GM12878 (cell line): ENCODE results near the gene UNC5CL. TPM values are rescaled to one million over a fixed set of nuclear protein-coding genes. Genes with fewer than 3 reads are reported as not detected.
A peak's percentile ranks its signal among the peaks of the same experiment; 100 is the strongest.

Experiments
- BCL3 ChIP-seq: IDR thresholded peaks from 2 replicates; pipeline ENCODE4 v1.6.1; 2011; ENCODE audit warnings: borderline replicate concordance, low read depth, mild to moderate bottlenecking, moderate library complexity, low read length; ENCODE audit not compliant: insufficient read depth, poor library complexity, severe bottlenecking
- CEBPZ ChIP-seq: fragments of 150-350 bp; IDR thresholded peaks from 2 replicates; pipeline ENCODE4 v1.6.1; 2016; ENCODE audit warnings: low read depth, low read length
- CREB1 ChIP-seq: IDR thresholded peaks from 2 replicates; pipeline ENCODE4 v1.6.1; 2012; ENCODE audit warnings: low read depth, mild to moderate bottlenecking, inconsistent platforms
- DPF2 ChIP-seq: fragments of 450-650 bp; IDR thresholded peaks from 2 replicates; pipeline ENCODE4 v1.6.1; 2017; ENCODE audit warnings: mild to moderate bottlenecking
- E2F4 ChIP-seq: IDR thresholded peaks from 2 replicates; pipeline ENCODE4 v1.6.1; 2012; ENCODE audit warnings: low read depth, low read length, improper control_type of control experiment
- ESRRA ChIP-seq: IDR thresholded peaks from 2 replicates; pipeline ENCODE4 v1.6.1; 2012; ENCODE audit warnings: mild to moderate bottlenecking, low read length, improper control_type of control experiment
- FOXM1 ChIP-seq: IDR thresholded peaks from 2 replicates; pipeline ENCODE4 v1.6.1; 2012; ENCODE audit warnings: low read depth, mild to moderate bottlenecking, inconsistent platforms, low read length, moderate library complexity
- GATAD2B ChIP-seq: fragments of 450-650 bp; conservative IDR thresholded peaks from 2 replicates; pipeline ENCODE4 v1.6.1; 2017; ENCODE audit warnings: low read depth, mild to moderate bottlenecking, moderate library complexity
- RBBP5 ChIP-seq: fragments of 200-600 bp; sonication (generic); conservative IDR thresholded peaks from 2 replicates; pipeline ENCODE4 v1.6.1; 2016
- REST ChIP-seq: IDR thresholded peaks from 2 replicates; pipeline ENCODE4 v1.6.1; 2012; ENCODE audit warnings: mild to moderate bottlenecking, low read depth, low read length
- SIN3A ChIP-seq: IDR thresholded peaks from 2 replicates; pipeline ENCODE4 v1.6.1; 2012; ENCODE audit warnings: low read depth, low read length, improper control_type of control experiment
- SMAD5 ChIP-seq: IDR thresholded peaks from 2 replicates; pipeline ENCODE4 v1.6.1; 2016; ENCODE audit warnings: antibody characterized with exemption, low read depth
- SP1 ChIP-seq: IDR thresholded peaks from one replicate; pipeline ENCODE4 v1.6.1; 2011; ENCODE audit warnings: low read depth, low read length
- SPI1 ChIP-seq: IDR thresholded peaks from 2 replicates; pipeline ENCODE4 v1.6.1; 2011; ENCODE audit warnings: low read depth, mild to moderate bottlenecking, low read length, moderate library complexity, borderline replicate concordance; ENCODE audit not compliant: insufficient read depth
- SREBF1 ChIP-seq: IDR thresholded peaks from 2 replicates; pipeline ENCODE4 v1.6.1; 2012; ENCODE audit warnings: mild to moderate bottlenecking, low read length
- STAT3 ChIP-seq: IDR thresholded peaks from 2 replicates; pipeline ENCODE4 v1.6.1; 2011; ENCODE audit warnings: low read depth, low read length, improper control_type of control experiment
- TCF3 ChIP-seq: IDR thresholded peaks from 2 replicates; pipeline ENCODE4 v1.6.1; 2012; ENCODE audit warnings: low read depth, mild to moderate bottlenecking, low read length, borderline replicate concordance; ENCODE audit not compliant: insufficient read depth
- USF2 ChIP-seq: IDR thresholded peaks from 2 replicates; pipeline ENCODE4 v1.6.1; 2011; ENCODE audit warnings: low read depth, low read length, improper control_type of control experiment, borderline replicate concordance
- YY1 ChIP-seq: IDR thresholded peaks from 2 replicates; pipeline ENCODE4 v1.6.1; 2011; ENCODE audit warnings: low read depth, mild to moderate bottlenecking, low read length
- polyA plus RNA-seq, 11 experiments: library from polyadenylated mRNA; depleted of rRNA in 4 of 11; unstranded in 6 of 11; stranded (reverse) in 5 of 11; fragments of >200 nt; fragmentation: Nextera tagmentation in 4 of 11; fragmentation: Illumina TruSeq in 1 of 11; extraction: Ambion mirVana in 4 of 11; extraction: Trizol in 1 of 11; gene quantifications; 1 replicate in 1 of 11; 2 replicates in 10 of 11; pipeline versions ENCODE4 v1.2.1 to v1.2.3, GENCODE V29; 2011 to 2016; ENCODE audit warnings: inconsistent platforms in 2 of 11, missing spikeins in 2 of 11, low read depth in 1 of 11
- total RNA-seq, 4 experiments: library from RNA; depleted of rRNA in 3 of 4; stranded (reverse); fragments of >200 nt in 3 of 4; fragmentation: Illumina TruSeq in 1 of 4; extraction: Trizol in 1 of 4; gene quantifications; 2 replicates each; pipeline versions ENCODE4 v1.2.1 to v1.2.3, GENCODE V29; 2013 to 2021

The UNC5CL gene
- total and polyA plus RNA-seq, 10 of the 15 experiments (the other 5 are each of a cell fraction or from before 2014, with no cell fraction given) = 0.11 to 1.2 (median 0.46) TPM; not detected in 1

- TF ChIP-seq SIN3A = 0 out of 2 replicates have a peak, but pooled peaks have one; percentile 25
- TF ChIP-seq SPI1 = peak; percentile 38; the same call in 1 of the 2 replicates
- no peak for TF ChIP-seq E2F4
- no peak for TF ChIP-seq FOXM1
- no peak; the same call in 1 of the 2 replicates for TF ChIP-seq CREB1
- no peak for TF ChIP-seq ESRRA
- TF ChIP-seq CEBPZ = no peak
- TF ChIP-seq GATAD2B = no peak; the same call in 1 of the 2 replicates
- no peak for TF ChIP-seq RBBP5
- TF ChIP-seq SMAD5 = no peak
- TF ChIP-seq STAT3 = no peak
- TF ChIP-seq BCL3 = no peak
- TF ChIP-seq TCF3 = no peak
- TF ChIP-seq DPF2 = no peak
- TF ChIP-seq SP1 = no peak
- no peak for TF ChIP-seq SREBF1
- no peak for TF ChIP-seq USF2
- no peak for TF ChIP-seq REST
- TF ChIP-seq YY1 = no peak
Measured at GRCh38 chr6:41073968-41074691, 35.1 kb upstream of the UNC5CL start (continued).
